Activated CD8-positive, alpha-beta memory T cell treated with anti-CD3 and anti-CD28 coated beads, Interleukin-2, amount 10 ng/mL, durations not matched to agents 7 days and 5 days (primary cell): Measurements from ENCODE around the gene PCDHB11. TPM values are rescaled to one million over a fixed set of nuclear protein-coding genes. Genes with fewer than 3 reads are reported as not detected.
"Not testable (repeated sequence)": the region's sequence is repeated elsewhere in the genome, so short reads cannot be mapped to it uniquely, and the experiment has no call there.

Experiments used
- ATAC-seq: fragments of 150-1000 bp; cut with Tn5 transposase; one replicate; pipeline ENCODE4 v1.10.0; 2021; ENCODE audit warnings: moderate library complexity
- CTCF ChIA-PET: fragments of 350-600 bp; sonication (Branson Sonifier 250); formaldehyde crosslinking; loops from one replicate; lab custom pipeline; 2021; ENCODE audit warnings: antibody characterized with exemption; lab: Charles Lee
- DNase-seq: peaks from one replicate; pipeline ENCODE4 v3.0.0-alpha.2; 2020
- H3K27ac Mint-ChIP-seq: one replicate; pipeline ENCODE4 v1.8.0; 2021; ENCODE audit warnings: mild to moderate bottlenecking, mixed read lengths
- H3K27me3 Mint-ChIP-seq: one replicate; pipeline ENCODE4 v1.8.0; 2021; ENCODE audit warnings: mixed read lengths
- H3K36me3 Mint-ChIP-seq: one replicate; pipeline ENCODE4 v1.8.0; 2021; ENCODE audit warnings: mild to moderate bottlenecking, mixed read lengths
- H3K4me1 Mint-ChIP-seq: one replicate; pipeline ENCODE4 v1.8.0; 2021; ENCODE audit warnings: mixed read lengths
- H3K4me3 Mint-ChIP-seq: one replicate; pipeline ENCODE4 v1.8.0; 2021; ENCODE audit warnings: mild to moderate bottlenecking, moderate library complexity, mixed read lengths
- H3K9me3 Mint-ChIP-seq: one replicate; pipeline ENCODE4 v1.8.0; 2022; ENCODE audit warnings: low read depth, mixed read lengths
- total RNA-seq, 2 experiments: library from RNA; stranded (reverse); gene quantifications; one replicate each; pipeline ENCODE4 v1.2.3, GENCODE V29; 2021

Gene PCDHB11
- total RNA-seq, 2 experiments from 2014 or later: not detected

DNA sequence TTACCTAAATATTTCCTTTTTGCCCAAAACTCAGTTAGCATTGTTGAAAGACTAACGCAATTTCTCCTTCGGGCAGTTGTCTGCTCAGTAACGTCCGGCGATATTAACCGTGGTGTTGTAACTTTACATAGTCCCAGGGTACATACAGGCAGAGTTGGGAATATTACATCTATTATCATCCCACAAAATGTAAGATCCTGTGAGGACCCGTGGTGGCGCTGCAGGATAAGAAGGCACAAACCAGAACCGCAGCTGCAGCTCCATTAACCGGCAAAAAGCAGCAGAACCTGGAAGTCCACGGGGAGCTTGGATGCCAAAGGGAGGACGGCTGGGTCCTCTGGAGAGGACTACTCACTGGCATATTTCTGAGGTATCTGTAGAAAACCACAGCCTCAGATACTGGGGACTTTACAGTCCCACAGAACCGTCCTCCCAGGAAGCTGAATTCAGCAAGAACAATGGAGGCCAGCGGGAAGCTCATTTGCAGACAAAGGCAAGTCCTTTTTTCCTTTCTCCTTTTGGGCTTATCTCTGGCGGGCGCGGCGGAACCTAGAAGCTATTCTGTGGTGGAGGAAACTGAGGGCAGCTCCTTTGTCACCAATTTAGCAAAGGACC, 21.7 kb upstream of the PCDHB11 start, which contains the start of gene PCDHB8:
TSS of gene PCDHB8 (plus strand) at position 214 of the 615 bp plus-strand sequence. CDS start at position 459, 245 bp downstream.
- H3K36me3 Mint-ChIP-seq, H3K4me3 Mint-ChIP-seq, DNase-seq, ATAC-seq, H3K9me3 Mint-ChIP-seq, H3K27ac Mint-ChIP-seq, H3K4me1 Mint-ChIP-seq: not testable (repeated sequence)
- CTCF ChIA-PET: interaction anchor here (0.8 to 1.1 kb wide), 3 partner anchors 189 to 336 kb away, joined by 3 read pairs; no protein-coding TSS in a partner anchor
- H3K27me3 Mint-ChIP-seq: peaks cover 11% of the 10 kb centered on the region

DNA sequence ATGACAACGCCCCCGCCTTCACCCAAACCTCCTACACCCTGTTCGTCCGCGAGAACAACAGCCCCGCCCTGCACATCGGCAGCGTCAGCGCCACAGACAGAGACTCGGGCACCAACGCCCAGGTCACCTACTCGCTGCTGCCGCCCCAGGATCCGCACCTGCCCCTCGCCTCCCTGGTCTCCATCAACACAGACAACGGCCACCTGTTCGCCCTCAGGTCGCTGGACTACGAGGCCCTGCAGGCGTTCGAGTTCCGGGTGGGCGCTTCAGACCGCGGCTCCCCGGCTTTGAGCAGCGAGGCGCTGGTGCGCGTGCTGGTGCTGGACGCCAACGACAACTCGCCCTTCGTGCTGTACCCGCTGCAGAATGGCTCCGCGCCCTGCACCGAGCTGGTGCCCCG, 20.1 kb upstream of the PCDHB11 start:
- H3K27ac Mint-ChIP-seq, H3K4me1 Mint-ChIP-seq, H3K9me3 Mint-ChIP-seq, H3K36me3 Mint-ChIP-seq, DNase-seq, H3K4me3 Mint-ChIP-seq, ATAC-seq, CTCF ChIA-PET: not testable (repeated sequence)
- peaks cover 11% of the 10 kb centered on the region for H3K27me3 Mint-ChIP-seq

DNA sequence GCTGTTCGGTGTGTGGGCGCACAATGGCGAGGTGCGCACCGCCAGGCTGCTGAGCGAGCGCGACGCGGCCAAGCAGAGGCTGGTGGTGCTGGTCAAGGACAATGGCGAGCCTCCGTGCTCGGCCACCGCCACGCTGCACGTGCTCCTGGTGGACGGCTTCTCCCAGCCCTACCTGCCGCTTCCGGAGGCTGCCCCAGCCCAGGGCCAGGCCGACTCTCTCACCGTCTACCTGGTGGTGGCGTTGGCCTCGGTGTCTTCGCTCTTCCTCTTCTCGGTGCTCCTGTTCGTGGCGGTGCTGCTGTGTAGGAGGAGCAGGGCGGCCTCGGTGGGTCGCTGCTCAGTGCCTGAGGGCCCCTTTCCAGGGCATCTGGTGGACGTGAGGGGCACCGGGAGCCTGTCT, 19.6 kb upstream of the PCDHB11 start:
- peaks cover 13% of the 10 kb centered on the region for H3K27me3 Mint-ChIP-seq
- H3K27ac Mint-ChIP-seq, H3K4me1 Mint-ChIP-seq, H3K36me3 Mint-ChIP-seq, ATAC-seq, CTCF ChIA-PET, H3K9me3 Mint-ChIP-seq, H3K4me3 Mint-ChIP-seq, DNase-seq: not testable (repeated sequence)

DNA sequence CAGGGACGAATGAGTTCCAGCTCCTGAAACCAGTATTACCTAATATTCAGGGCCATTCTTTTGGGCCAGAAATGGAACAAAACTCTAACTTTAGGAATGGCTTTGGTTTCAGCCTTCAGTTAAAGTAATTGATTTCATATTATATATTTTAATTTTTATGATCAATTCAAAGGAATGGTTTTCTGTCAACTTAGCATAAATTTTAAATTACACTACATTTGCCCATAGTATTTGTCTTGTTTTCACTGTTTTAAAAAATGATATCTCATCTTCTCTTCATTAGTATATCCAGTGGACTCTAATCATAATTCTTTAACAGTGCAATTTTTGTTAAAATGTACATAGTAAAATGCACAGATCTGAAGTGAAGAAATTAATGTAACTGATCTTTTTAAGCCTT, 19.1 kb upstream of the PCDHB11 start:
- Mint-ChIP-seq H3K27me3 (peaks cover 10% of the 10 kb centered on the region), H3K4me3 (no peak overlapping the region), H3K27ac (no peak overlapping the region), H3K36me3 (no peaks in the 10 kb centered on the region), H3K9me3 (peaks cover 6% of the 10 kb centered on the region), H3K4me1 (no peaks in the 10 kb centered on the region)
- DNase-seq: no peak
- no peak for ATAC-seq
- CTCF ChIA-PET: no interaction called here

DNA sequence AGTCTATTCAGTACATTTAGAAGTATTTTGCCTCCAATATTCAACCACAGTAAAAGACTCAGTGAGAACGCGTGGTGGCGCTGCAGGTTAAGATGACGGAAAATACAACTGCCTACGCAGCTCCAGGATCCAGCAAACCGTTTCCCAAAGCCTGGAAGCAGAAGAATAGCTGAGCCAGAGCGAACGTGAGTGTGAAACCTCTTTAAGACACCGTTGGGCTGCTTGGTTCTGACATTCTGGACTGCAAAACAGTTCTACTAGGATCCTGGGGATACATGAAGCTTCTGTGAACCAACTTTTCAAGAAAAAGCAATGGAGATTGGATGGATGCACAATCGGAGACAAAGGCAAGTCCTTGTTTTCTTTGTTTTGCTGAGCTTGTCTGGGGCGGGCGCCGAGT, 17.2 kb upstream of the PCDHB11 start, which contains the start of gene PCDHB16:
TSS of gene PCDHB16 (plus strand) at position 140 of the 400 bp plus-strand sequence. CDS start at position 313, 173 bp downstream.
- Mint-ChIP-seq H3K27ac (no peak within 1 kb of the TSS), H3K4me1 (no peaks in the 10 kb centered on the region), H3K4me3 (no peak within 1 kb of the TSS), H3K9me3 (peaks cover 6% of the 10 kb centered on the region), H3K36me3 (no peaks in the 10 kb centered on the region), H3K27me3 (peaks cover 10% of the 10 kb centered on the region)
- CTCF ChIA-PET: no interaction called here
- ATAC-seq (no peak), DNase-seq (no peak)

DNA sequence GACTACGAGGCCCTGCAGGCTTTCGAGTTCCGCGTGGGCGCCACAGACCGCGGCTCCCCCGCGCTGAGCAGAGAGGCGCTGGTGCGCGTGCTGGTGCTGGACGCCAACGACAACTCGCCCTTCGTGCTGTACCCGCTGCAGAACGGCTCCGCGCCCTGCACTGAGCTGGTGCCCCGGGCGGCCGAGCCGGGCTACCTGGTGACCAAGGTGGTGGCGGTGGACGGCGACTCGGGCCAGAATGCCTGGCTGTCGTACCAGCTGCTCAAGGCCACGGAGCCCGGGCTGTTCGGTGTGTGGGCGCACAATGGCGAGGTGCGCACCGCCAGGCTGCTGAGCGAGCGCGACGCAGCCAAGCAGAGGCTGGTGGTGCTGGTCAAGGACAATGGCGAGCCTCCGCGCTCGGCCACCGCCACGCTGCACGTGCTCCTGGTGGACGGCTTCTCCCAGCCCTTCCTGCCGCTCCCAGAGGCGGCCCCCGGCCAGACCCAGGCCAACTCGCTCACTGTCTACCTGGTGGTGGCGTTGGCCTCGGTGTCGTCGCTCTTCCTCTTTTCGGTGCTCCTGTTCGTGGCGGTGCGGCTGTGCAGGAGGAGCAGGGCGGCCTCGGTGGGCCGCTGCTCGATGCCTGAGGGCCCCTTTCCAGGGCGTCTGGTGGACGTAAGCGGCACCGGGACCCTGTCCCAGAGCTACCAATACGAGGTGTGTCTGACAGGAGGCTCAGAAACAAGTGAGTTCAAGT, 15.1 kb upstream of the PCDHB11 start:
- H3K36me3 Mint-ChIP-seq: not testable (repeated sequence)

DNA sequence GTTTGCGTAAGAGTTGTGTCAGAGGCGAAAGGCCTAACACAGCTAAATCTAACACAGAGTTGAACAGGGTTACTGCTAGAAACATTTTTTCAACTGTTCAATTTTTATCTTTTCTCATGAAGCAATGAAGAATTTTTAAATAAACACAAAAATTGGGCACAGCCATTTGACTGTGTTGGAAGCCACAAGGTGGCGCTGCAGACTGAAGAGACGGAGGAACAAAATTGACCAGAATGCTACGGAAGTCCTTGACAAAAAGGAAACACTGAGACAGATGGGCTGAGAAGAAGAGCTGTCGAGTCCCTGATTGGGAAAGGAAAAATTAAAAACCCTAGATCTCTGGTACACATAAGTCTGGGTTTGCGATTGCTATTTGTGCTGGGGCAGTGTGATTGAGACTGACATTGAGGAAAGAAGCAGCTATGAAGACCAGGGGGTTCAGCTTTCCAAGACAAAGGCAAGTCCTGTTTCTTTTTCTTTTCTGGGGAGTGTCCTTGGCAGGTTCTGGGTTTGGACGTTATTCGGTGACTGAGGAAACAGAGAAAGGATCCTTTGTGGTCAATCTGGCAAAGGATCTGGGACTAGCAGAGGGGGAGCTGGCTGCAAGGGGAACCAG, 12.4 kb upstream of the PCDHB11 start, which contains the start of gene PCDHB9:
TSS of gene PCDHB9 (plus strand) at position 265 of the 616 bp plus-strand sequence. CDS start at position 423, 158 bp downstream.
- Mint-ChIP-seq H3K27me3 (peaks cover 15% of the 10 kb centered on the region), H3K4me3 (no peak within 1 kb of the TSS)
- no peak for DNase-seq

More for the DNA sequence above, 15.1 kb upstream of the PCDHB11 start:
- H3K27ac Mint-ChIP-seq, CTCF ChIA-PET, ATAC-seq, H3K4me3 Mint-ChIP-seq, DNase-seq, H3K9me3 Mint-ChIP-seq, H3K4me1 Mint-ChIP-seq: not testable (repeated sequence)
- H3K27me3 Mint-ChIP-seq: peaks cover 13% of the 10 kb centered on the region

DNA sequence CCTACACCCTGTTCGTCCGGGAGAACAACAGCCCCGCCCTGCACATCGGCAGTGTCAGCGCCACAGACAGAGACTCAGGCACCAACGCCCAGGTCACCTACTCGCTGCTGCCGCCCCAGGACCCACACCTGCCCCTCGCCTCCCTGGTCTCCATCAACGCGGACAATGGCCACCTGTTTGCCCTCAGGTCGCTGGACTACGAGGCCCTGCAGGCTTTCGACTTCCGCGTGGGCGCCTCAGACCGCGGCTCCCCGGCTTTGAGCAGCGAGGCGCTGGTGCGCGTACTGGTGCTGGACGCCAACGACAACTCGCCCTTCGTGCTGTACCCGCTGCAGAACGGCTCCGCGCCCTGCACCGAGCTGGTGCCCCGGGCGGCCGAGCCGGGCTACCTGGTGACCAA, 10.7 kb upstream of the PCDHB11 start:
- H3K9me3 Mint-ChIP-seq, DNase-seq, H3K36me3 Mint-ChIP-seq, H3K4me1 Mint-ChIP-seq, ATAC-seq, CTCF ChIA-PET, H3K27ac Mint-ChIP-seq, H3K27me3 Mint-ChIP-seq, H3K4me3 Mint-ChIP-seq: not testable (repeated sequence)

More for the DNA sequence above, 12.4 kb upstream of the PCDHB11 start, which contains the start of gene PCDHB9:
- peaks cover 11% of the 10 kb centered on the region for H3K9me3 Mint-ChIP-seq
- ATAC-seq: no peak
- H3K36me3 Mint-ChIP-seq: peaks cover 2% of the 10 kb centered on the region
- H3K27ac Mint-ChIP-seq: no peak within 1 kb of the TSS
- H3K4me1 Mint-ChIP-seq: no peaks in the 10 kb centered on the region
- CTCF ChIA-PET: interaction anchor here (1.4 to 1.5 kb wide), 2 partner anchors 13 to 377 kb away, joined by 3 to 5 read pairs; no protein-coding TSS in a partner anchor

DNA sequence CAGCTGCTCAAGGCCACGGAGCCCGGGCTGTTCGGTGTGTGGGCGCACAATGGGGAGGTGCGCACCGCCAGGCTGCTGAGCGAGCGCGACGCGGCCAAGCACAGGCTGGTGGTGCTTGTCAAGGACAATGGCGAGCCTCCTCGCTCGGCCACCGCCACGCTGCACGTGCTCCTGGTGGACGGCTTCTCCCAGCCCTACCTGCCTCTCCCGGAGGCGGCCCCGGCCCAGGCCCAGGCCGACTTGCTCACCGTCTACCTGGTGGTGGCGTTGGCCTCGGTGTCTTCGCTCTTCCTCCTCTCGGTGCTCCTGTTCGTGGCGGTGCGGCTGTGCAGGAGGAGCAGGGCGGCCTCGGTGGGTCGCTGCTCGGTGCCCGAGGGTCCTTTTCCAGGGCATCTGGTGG, 10.3 kb upstream of the PCDHB11 start:
- H3K9me3 Mint-ChIP-seq, H3K4me3 Mint-ChIP-seq, H3K27me3 Mint-ChIP-seq, H3K36me3 Mint-ChIP-seq, H3K27ac Mint-ChIP-seq, CTCF ChIA-PET, ATAC-seq, H3K4me1 Mint-ChIP-seq, DNase-seq: not testable (repeated sequence)

DNA sequence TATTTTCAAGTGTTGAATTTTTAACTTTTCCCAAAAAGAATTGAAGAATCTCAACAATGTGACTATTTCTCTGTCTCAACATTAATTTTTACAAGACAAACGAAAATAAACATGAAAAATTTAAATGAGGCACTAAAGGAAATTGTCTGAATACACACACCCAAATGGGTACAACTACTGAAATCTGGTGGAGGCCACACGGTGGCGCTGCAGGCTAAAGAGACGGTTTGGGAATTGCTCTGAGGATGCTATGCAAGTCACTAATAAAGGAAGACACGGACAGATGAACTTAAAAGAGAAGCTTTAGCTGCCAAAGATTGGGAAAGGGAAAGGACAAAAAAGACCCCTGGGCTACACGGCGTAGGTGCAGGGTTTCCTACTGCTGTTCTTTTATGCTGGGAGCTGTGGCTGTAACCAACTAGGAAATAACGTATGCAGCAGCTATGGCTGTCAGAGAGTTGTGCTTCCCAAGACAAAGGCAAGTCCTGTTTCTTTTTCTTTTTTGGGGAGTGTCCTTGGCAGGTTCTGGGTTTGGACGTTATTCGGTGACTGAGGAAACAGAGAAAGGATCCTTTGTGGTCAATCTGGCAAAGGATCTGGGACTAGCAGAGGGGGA, 7.2 kb upstream of the PCDHB11 start, which contains the start of gene PCDHB10:
TSS of gene PCDHB10 (plus strand) at position 244 of the 616 bp plus-strand sequence. CDS start at position 444, 200 bp downstream.
- peaks cover 5% of the 10 kb centered on the region for H3K27me3 Mint-ChIP-seq
- ATAC-seq (no peak), DNase-seq (no peak)
- CTCF ChIA-PET: no interaction called here
- no peak within 1 kb of the TSS for H3K4me3 Mint-ChIP-seq
- peaks cover 13% of the 10 kb centered on the region for H3K9me3 Mint-ChIP-seq
- H3K4me1 Mint-ChIP-seq: no peaks in the 10 kb centered on the region
- H3K36me3 Mint-ChIP-seq: peaks cover 2% of the 10 kb centered on the region
- no peak within 1 kb of the TSS for H3K27ac Mint-ChIP-seq

DNA sequence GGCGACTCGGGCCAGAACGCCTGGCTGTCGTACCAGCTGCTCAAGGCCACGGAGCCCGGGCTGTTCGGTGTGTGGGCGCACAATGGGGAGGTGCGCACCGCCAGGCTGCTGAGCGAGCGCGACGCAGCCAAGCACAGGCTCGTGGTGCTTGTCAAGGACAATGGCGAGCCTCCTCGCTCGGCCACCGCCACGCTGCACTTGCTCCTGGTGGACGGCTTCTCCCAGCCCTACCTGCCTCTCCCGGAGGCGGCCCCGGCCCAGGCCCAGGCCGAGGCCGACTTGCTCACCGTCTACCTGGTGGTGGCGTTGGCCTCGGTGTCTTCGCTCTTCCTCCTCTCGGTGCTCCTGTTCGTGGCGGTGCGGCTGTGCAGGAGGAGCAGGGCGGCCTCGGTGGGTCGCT, 5.1 kb upstream of the PCDHB11 start:
- H3K4me3 Mint-ChIP-seq, H3K27ac Mint-ChIP-seq, H3K36me3 Mint-ChIP-seq, DNase-seq, H3K4me1 Mint-ChIP-seq, ATAC-seq, CTCF ChIA-PET, H3K27me3 Mint-ChIP-seq: not testable (repeated sequence)
- peaks cover 15% of the 10 kb centered on the region for H3K9me3 Mint-ChIP-seq

DNA sequence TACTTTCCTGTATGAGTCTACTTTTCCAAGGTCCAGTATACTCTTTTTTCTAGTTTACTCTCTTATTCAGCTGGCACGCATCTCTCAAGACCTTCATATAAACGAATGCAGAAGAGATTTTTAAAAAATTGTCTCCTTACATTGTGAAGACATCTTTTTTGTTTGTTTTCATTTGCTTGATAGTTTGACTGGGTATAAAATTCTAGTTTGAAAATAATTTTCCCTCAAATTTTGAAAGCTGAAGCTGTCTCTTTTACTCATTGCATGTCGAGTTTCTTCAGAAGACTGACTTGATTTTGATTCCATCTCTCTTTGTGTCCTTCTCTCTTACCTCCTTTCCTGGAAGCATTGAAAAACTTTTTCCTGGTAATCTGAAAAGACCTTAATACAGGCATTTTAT, 3.1 kb upstream of the PCDHB11 start:
- peaks cover 2% of the 10 kb centered on the region for H3K27me3 Mint-ChIP-seq
- ATAC-seq: no peak
- H3K4me3 Mint-ChIP-seq: no peak overlapping the region
- no peak for DNase-seq
- no peak overlapping the region for H3K27ac Mint-ChIP-seq
- H3K9me3 Mint-ChIP-seq: peaks cover 21% of the 10 kb centered on the region
- CTCF ChIA-PET: no interaction called here
- H3K36me3 Mint-ChIP-seq: peaks cover 3% of the 10 kb centered on the region
- H3K4me1 Mint-ChIP-seq: no peaks in the 10 kb centered on the region

DNA sequence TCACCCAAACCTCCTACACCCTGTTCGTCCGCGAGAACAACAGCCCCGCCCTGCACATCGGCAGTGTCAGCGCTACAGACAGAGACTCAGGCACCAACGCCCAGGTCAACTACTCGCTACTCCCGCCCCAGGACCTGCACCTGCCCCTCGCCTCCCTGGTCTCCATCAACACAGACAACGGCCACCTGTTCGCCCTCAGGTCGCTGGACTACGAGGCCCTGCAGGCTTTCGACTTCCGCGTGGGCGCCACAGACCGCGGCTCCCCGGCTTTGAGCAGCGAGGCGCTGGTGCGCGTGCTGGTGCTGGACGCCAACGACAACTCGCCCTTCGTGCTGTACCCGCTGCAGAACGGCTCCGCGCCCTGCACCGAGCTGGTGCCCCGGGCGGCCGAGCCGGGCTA, 1.7 kb downstream of the PCDHB11 start:
- H3K27ac Mint-ChIP-seq, ATAC-seq, H3K4me3 Mint-ChIP-seq, H3K4me1 Mint-ChIP-seq, CTCF ChIA-PET, H3K36me3 Mint-ChIP-seq, H3K27me3 Mint-ChIP-seq, DNase-seq: not testable (repeated sequence)
- H3K9me3 Mint-ChIP-seq: peaks cover 16% of the 10 kb centered on the region
